Uterus (tissue), 4 donors: ENCODE data around the gene MIEF1. TPM values are rescaled to one million over a fixed set of nuclear protein-coding genes. Genes with fewer than 3 reads are reported as not detected.
"Not testable (repeated sequence)": the region's sequence is repeated elsewhere in the genome, so short reads cannot be mapped to it uniquely, and the experiment has no call there.

Source experiments
- DNase-seq, 2 donors: peaks; one replicate each; pipeline ENCODE4 v3.0.0-alpha.2; 2019 to 2020
- H3K27ac ChIP-seq, 2 donors: fragments of 200-600 bp; sonication (generic); 1 replicate in 1 of 2; 2 replicates in 1 of 2; pipeline ENCODE4 v1.5.1; 2016 to 2018
- H3K27me3 ChIP-seq, 2 donors: fragments of 200-600 bp; sonication (generic); one replicate each; pipeline ENCODE4 v1.5.1; 2018 to 2019; ENCODE audit warnings: control low read depth in 1 of 2
- H3K36me3 ChIP-seq, 2 donors: fragments of 200-600 bp; sonication (generic); one replicate each; pipeline ENCODE4 v1.5.1; 2019; ENCODE audit warnings: control low read depth in 1 of 2
- H3K4me1 ChIP-seq, 2 donors: fragments of 200-600 bp; sonication (generic); one replicate each; pipeline ENCODE4 v1.5.1; 2018 to 2019; ENCODE audit warnings: control low read depth in 1 of 2
- H3K4me3 ChIP-seq, 2 donors: fragments of 200-600 bp; sonication (generic); 1 replicate in 1 of 2; 2 replicates in 1 of 2; pipeline ENCODE4 v1.5.1; 2018 to 2019; ENCODE audit warnings: mild to moderate bottlenecking in 1 of 2
- H3K9me3 ChIP-seq, 2 donors: fragments of 200-600 bp; sonication (generic); one replicate each; pipeline ENCODE4 v1.5.1; 2019; ENCODE audit warnings: control low read depth in 1 of 2
- POLR2A ChIP-seq, 2 donors: fragments of 450-650 bp; IDR thresholded peaks; one replicate each; pipeline ENCODE4 v1.6.1; 2016; ENCODE audit warnings: antibody characterized with exemption in 2 of 2, mild to moderate bottlenecking in 1 of 2, moderate library complexity in 1 of 2
- intact Hi-C: fragments of 100-400 bp; cut with DNase I; formaldehyde crosslinking; loops from one replicate; pipeline ENCODE4 v1.15.1; 2023; ENCODE audit warnings: low total_unique reads
- total RNA-seq, 4 donors: library from RNA; depleted of rRNA in 3 of 4; stranded (reverse); fragments of >200 nt in 3 of 4; gene quantifications; one replicate each; pipeline versions ENCODE4 v1.1.0 to v1.2.4, GENCODE V29; 2014 to 2023
- TF ChIP-seq, protein P1 (sequence below), 4 experiments: fragments of 200-600 bp in 2 of 4; fragments of 450-650 bp in 2 of 4; sonication (generic) in 2 of 4; IDR thresholded peaks; one replicate each; pipeline ENCODE4 v1.5.1; 2016 to 2019; ENCODE audit warnings: antibody characterized with exemption in 4 of 4, mild to moderate bottlenecking in 2 of 4, moderate library complexity in 1 of 4
- donor health status: DM: yes; HTN: yes; CAD: no.

Gene MIEF1
- total RNA-seq, 4 donors from 2014 or later = 6.9 to 23.3 (median 20.6) TPM

DNA sequence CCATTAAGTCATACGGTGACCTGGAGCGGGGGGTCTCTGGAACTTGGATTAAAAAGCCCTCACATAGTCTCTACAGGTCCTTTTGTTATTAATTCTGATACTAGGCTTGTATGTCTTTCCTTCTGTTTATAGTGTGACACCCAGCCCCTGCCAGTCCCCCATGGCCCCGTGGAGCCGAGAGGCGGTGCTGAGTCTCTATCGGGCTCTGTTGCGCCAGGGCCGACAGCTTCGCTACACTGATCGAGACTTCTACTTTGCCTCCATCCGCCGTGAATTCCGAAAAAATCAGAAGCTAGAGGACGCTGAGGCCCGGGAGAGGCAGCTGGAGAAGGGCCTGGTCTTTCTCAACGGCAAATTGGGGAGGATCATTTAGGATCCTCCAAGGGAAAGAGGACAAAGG, 2.0 kb downstream of the MIEF1 start:
- Histone ChIP-seq H3K27ac (no peak overlapping the region), H3K4me1 (peaks cover 11 to 16% of the 10 kb centered on the region in 2 donors), H3K9me3 (no peaks in the 10 kb centered on the region), H3K27me3 (no peaks in the 10 kb centered on the region), H3K36me3 (no peaks in the 10 kb centered on the region), H3K4me3 (no peak overlapping the region)
- no peak for DNase-seq
- TF ChIP-seq, protein P1, sequence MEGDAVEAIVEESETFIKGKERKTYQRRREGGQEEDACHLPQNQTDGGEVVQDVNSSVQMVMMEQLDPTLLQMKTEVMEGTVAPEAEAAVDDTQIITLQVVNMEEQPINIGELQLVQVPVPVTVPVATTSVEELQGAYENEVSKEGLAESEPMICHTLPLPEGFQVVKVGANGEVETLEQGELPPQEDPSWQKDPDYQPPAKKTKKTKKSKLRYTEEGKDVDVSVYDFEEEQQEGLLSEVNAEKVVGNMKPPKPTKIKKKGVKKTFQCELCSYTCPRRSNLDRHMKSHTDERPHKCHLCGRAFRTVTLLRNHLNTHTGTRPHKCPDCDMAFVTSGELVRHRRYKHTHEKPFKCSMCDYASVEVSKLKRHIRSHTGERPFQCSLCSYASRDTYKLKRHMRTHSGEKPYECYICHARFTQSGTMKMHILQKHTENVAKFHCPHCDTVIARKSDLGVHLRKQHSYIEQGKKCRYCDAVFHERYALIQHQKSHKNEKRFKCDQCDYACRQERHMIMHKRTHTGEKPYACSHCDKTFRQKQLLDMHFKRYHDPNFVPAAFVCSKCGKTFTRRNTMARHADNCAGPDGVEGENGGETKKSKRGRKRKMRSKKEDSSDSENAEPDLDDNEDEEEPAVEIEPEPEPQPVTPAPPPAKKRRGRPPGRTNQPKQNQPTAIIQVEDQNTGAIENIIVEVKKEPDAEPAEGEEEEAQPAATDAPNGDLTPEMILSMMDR (IDR thresholded peaks at IDR 0.05) = no peak
- TF ChIP-seq POLR2A (IDR thresholded peaks at IDR 0.05) = no peak
- intact Hi-C loops = no loop called here

DNA sequence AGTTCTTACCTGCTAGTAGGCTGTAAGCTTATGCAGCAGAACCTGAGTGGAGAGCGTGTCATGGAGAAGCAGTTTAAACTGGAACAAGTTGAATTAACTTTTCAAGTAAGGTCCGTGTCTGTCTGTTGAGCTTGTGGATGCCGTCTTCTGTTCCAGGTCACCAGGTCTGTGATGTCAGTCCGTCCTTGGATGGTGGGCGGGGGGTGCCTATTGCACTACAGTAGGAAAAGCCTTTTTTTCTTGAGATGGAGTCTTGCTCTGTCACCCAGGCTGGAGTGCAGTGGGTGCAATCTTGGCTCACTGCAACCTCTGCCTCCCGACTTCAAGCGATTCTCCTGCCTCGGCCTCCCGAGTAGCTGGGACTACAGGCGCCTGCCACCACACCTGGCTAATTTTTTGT, 4.9 kb downstream of the MIEF1 start:
- H3K4me3 ChIP-seq, H3K9me3 ChIP-seq, H3K27me3 ChIP-seq, H3K27ac ChIP-seq, DNase-seq, intact Hi-C loops, H3K36me3 ChIP-seq: not testable (repeated sequence)
- peaks cover 8 to 11% of the 10 kb centered on the region in 2 donors for H3K4me1 ChIP-seq

DNA sequence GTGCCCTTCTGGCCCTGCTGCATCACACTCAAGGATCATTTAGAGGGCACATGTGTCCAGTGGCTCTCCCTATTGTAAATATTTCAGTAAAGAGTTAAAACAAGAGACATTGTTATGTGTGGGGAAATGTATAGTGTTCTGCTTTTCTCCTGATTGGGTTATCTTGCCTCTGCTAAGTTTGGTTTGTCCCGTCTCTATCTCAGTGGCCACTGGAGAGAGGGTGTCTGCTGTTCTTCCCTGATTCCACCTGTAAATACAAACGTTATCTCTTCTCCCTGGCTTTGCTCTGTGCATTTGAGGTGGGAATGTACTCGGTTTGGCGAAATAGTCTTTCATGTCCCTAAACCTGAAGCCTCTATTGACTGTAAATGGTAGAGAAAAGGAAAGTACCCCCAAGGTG, 6.3 kb downstream of the MIEF1 start:
- no peak overlapping the region for H3K27ac ChIP-seq
- intact Hi-C loops = no loop called here
- H3K9me3 ChIP-seq = no peaks in the 10 kb centered on the region
- H3K4me1 ChIP-seq = peaks cover under 1 to 7% of the 10 kb centered on the region in 2 donors
- DNase-seq = no peak
- H3K4me3 ChIP-seq = no peak overlapping the region
- TF ChIP-seq POLR2A (IDR thresholded peaks at IDR 0.05) = no peak
- TF ChIP-seq, protein P1 (IDR thresholded peaks at IDR 0.05) = no peak
- no peaks in the 10 kb centered on the region for H3K36me3 ChIP-seq
- H3K27me3 ChIP-seq = no peaks in the 10 kb centered on the region

DNA sequence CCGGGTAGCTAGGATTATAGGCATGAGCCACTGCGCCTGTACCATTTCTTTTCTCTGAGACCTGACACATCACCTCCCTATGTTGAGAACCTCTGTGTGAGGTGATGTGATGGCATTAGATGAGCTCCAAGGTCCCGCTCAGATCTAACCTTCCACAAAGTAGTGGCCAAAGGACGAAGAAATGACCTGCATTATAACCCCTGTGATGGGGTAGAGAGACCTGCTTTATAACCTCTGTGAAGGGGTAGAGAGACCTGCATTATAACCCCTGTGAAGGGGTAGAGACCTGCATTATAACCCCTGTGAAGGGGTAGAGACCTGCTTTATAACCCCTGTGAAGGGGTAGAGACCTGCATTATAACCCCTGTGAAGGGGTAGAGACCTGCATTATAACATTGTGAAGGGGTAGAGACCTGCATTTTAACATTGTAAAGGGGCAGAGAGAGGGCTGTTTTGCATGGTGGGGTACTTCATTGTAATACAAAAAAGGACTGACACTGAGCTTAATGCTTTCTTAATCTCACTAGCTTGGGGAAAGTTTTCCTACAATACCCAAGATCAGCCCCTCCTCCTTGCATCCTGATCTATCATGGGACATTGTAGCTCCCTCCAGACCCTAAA, 8.5 kb downstream of the MIEF1 start:
- H3K36me3 ChIP-seq = no peaks in the 10 kb centered on the region
- no peak overlapping the region for H3K4me3 ChIP-seq
- intact Hi-C loops = loop anchor here (10.0 kb wide), 1 partner anchor 336 kb away; no protein-coding TSS in a partner anchor
- H3K27ac ChIP-seq = no peak overlapping the region
- no peaks in the 10 kb centered on the region for H3K4me1 ChIP-seq
- no peaks in the 10 kb centered on the region for H3K9me3 ChIP-seq
- H3K27me3 ChIP-seq = no peaks in the 10 kb centered on the region
- no peak for DNase-seq
- TF ChIP-seq, protein P1 (IDR thresholded peaks at IDR 0.05) = no peak
- no peak for TF ChIP-seq POLR2A (IDR thresholded peaks at IDR 0.05)

DNA sequence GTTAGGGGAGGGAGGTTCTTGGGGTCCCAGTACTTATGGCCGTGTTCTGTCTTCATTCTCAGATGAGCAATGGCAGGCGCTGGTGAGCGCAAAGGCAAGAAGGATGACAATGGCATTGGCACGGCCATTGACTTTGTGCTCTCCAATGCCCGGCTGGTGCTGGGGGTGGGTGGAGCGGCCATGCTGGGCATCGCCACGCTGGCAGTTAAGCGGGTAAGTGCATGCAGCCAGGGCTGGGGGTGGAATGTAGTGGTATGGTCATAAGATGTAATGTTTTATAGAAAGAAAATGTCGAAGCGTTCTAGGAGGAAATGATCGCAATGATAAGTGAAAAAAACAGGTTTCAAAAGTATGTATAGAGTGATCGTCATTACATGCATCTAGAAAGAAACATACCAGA, 9.1 kb downstream of the MIEF1 start:
- H3K27ac ChIP-seq = no peak overlapping the region
- H3K4me3 ChIP-seq = no peak overlapping the region
- no peaks in the 10 kb centered on the region for H3K9me3 ChIP-seq
- no peak for DNase-seq
- intact Hi-C loops = loop anchor here (10.0 kb wide), 1 partner anchor 336 kb away; no protein-coding TSS in a partner anchor
- H3K4me1 ChIP-seq = no peaks in the 10 kb centered on the region
- H3K36me3 ChIP-seq = no peaks in the 10 kb centered on the region
- no peak for TF ChIP-seq POLR2A (IDR thresholded peaks at IDR 0.05)
- TF ChIP-seq, protein P1 (IDR thresholded peaks at IDR 0.05) = no peak
- no peaks in the 10 kb centered on the region for H3K27me3 ChIP-seq
